ENCODE measurements around the gene IL16.
A peak's percentile ranks its signal among the peaks of the same experiment; 100 is the strongest.

DNA sequence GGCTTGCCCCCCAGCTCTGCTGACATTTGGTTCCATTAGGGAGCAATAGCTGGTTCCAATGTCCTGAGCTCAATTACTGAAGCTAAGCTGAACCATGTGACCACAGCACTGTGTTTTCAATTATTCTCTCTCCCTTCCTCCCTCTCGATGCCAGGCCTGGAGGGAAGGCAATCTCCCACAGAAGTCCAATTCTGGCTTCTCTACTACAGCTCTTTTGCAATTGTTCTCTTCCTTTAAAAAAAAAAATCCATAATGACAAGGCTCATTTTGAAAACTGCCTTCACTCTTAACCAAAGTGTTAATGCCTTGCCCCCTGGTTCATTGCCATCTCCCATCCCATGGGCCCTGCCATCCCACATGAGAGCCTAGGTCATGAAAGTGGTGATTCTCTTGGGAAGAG, 24.8 kb downstream of the IL16 start:
- TF ChIP-seq, protein P1, sequence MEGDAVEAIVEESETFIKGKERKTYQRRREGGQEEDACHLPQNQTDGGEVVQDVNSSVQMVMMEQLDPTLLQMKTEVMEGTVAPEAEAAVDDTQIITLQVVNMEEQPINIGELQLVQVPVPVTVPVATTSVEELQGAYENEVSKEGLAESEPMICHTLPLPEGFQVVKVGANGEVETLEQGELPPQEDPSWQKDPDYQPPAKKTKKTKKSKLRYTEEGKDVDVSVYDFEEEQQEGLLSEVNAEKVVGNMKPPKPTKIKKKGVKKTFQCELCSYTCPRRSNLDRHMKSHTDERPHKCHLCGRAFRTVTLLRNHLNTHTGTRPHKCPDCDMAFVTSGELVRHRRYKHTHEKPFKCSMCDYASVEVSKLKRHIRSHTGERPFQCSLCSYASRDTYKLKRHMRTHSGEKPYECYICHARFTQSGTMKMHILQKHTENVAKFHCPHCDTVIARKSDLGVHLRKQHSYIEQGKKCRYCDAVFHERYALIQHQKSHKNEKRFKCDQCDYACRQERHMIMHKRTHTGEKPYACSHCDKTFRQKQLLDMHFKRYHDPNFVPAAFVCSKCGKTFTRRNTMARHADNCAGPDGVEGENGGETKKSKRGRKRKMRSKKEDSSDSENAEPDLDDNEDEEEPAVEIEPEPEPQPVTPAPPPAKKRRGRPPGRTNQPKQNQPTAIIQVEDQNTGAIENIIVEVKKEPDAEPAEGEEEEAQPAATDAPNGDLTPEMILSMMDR (IDR thresholded peaks at IDR 0.05) = no peak
- TF ChIP-seq POLR2AphosphoS5 (IDR thresholded peaks at IDR 0.05) = peak in 1 of 2 donors; percentile 28
- TF ChIP-seq EP300 (IDR thresholded peaks at IDR 0.05) = no peak
